DOHH2 (cell line): ENCODE data around the gene KRTAP12-4.
"Not testable (repeated sequence)": the region's sequence is repeated elsewhere in the genome, so short reads cannot be mapped to it uniquely, and the experiment has no call there.

Experiments
- CTCF ChIP-seq: fragments of 200-600 bp; sonication (generic); IDR thresholded peaks from one replicate; pipeline ENCODE4 v1.5.1; 2014; ENCODE audit warnings: antibody characterized with exemption, mild to moderate bottlenecking, low read depth, low read length; ENCODE audit not compliant: poor library complexity, severe bottlenecking
- EZH2phosphoT487 ChIP-seq: fragments of 200-600 bp; sonication (generic); IDR thresholded peaks from 2 replicates; pipeline ENCODE4 v1.6.1; 2017; ENCODE audit warnings: borderline replicate concordance, mild to moderate bottlenecking, antibody characterized with exemption, low read length, moderate library complexity, mixed read lengths

- not testable (repeated sequence) for TF ChIP-seq CTCF, EZH2phosphoT487
Measured at GRCh38 chr21:44661567-44661966, 7.1 kb upstream of the KRTAP12-4 start.
